D721Med (cell line): ENCODE results near the gene EPB41L3.
A peak's percentile ranks its signal among the peaks of the same experiment; 100 is the strongest.

Source experiments
- DNase-seq: peaks from one replicate; pipeline ENCODE4 v3.0.0; 2011; ENCODE audit warnings: low spot score; ENCODE audit not compliant: insufficient read length
- FAIRE-seq: peaks from 2 replicates; lab custom pipeline; 2011; peaks lifted over from hg19 to GRCh38; lab: Jason Lieb, UNC
- TF ChIP-seq, protein P1 (sequence below): IDR thresholded peaks from 2 replicates; pipeline ENCODE4 v1.5.1; 2012; ENCODE audit warnings: mild to moderate bottlenecking, control low read depth; ENCODE audit not compliant: insufficient read depth; ENCODE audit errors: missing control alignments

Gene EPB41L3

DNA sequence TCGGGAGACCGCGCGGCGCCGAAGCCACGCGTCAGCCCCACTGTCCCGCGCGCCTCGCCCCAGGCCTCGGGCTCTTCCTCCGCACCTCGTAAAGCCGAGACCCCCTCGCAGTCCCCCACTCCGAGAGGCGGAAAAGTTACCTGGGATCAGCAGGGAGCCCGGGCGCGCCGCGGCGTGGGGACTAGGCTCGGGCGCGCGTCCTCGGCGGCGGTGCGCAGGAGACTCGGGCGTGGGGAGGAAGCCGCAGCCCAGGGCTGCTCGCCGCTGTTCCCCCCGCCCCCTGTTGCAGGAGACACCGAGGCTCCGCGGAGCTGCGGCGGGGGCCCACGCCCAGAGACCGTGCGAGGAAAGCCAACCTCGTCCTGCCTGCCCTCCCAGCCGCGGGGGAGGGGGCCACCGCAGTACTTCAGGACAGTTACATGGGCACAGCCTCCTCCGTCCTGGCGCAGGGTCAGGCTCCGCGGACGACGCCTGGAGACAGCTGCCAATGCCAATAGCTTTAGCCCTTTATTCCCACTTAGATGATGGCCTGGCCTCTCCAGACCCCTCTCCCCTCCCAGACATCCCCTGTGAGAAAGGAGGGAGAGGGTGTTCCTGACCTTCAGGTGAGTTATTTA lies at the start of gene EPB41L3:
Gene EPB41L3 (minus strand): TSS at position 225 of the 617 bp plus-strand sequence. CDS start 54,814 bp downstream, outside the sequence.
- peak; percentile 38 for DNase-seq

DNA sequence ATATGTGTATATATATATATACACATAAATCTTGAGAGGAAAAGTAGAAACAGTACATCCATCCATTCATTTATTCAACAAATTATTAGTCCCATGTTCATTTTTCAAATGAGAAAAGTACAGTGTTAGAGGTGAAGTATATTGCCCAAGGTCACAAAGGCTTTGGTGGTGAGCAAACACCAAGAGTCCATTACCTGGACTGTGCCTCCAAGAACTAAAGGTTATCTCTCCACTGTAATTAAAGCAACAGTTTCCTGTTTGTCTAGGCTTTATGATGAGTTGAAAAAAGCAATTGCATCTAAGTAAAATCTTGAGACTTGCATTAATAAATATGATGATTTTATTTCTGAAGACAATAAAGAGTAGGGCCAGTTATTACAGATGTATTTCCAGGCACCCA lies 44.7 kb upstream of the EPB41L3 start:
- no peak for DNase-seq
- no peak for FAIRE-seq
- TF ChIP-seq, protein P1, sequence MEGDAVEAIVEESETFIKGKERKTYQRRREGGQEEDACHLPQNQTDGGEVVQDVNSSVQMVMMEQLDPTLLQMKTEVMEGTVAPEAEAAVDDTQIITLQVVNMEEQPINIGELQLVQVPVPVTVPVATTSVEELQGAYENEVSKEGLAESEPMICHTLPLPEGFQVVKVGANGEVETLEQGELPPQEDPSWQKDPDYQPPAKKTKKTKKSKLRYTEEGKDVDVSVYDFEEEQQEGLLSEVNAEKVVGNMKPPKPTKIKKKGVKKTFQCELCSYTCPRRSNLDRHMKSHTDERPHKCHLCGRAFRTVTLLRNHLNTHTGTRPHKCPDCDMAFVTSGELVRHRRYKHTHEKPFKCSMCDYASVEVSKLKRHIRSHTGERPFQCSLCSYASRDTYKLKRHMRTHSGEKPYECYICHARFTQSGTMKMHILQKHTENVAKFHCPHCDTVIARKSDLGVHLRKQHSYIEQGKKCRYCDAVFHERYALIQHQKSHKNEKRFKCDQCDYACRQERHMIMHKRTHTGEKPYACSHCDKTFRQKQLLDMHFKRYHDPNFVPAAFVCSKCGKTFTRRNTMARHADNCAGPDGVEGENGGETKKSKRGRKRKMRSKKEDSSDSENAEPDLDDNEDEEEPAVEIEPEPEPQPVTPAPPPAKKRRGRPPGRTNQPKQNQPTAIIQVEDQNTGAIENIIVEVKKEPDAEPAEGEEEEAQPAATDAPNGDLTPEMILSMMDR = no peak

More for the DNA sequence above, at the start of gene EPB41L3:
- FAIRE-seq = no peak
- TF ChIP-seq, protein P1 = no peak

DNA sequence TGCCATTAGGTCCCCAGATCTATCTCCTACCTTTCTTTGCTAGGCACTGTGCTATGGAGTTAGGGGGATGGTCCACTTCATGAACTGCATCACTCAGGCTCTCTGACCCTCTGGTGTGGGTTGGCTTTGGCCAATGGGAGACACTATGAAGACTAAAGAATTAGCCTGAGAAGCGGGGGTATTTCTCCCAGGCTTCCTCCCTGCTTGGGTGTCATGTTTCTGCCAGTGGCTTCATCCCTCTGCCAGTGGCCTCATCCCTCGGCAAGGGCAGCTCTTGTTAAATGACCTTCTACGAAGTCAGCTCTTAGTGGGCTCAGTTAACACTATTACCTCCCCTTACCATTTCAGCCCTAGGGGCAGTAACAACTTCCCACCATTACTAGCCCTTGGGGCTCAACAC lies 41.9 kb upstream of the EPB41L3 start:
- TF ChIP-seq, protein P1 = no peak
- no peak for FAIRE-seq
- DNase-seq = no peak

DNA sequence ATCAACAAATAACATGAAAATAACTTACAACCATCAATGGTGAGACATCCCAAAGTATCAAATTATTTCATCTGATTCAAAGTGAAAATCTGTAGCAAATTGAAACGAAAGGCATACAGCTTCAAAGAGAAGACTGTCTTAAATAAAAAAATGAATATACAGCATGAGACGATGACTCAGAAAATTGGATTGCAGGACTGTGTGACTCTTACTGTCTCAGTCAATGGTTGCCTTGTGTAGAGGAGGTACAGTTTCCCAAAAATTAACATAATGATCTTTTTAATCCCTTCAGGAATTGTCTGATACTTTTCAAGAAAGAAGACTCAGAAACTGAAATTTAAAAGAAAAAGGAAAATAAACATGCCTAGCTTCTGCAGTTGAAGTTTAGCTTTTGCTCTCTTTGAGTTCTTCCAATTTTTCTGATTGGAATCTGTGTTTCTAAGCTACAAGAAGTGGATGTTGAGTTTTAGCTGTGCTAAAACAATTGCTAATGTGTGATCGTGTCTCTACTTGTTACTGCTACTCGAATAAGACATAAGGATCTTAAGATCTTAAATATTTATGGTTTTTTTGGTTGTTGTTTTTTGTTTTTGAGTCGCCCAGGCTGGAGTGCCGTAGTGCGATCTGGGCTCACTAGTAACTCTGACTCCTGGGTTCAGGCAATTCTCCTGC lies 41.1 kb upstream of the EPB41L3 start:
- FAIRE-seq (no peak), DNase-seq (no peak)
- TF ChIP-seq, protein P1 = no peak

DNA sequence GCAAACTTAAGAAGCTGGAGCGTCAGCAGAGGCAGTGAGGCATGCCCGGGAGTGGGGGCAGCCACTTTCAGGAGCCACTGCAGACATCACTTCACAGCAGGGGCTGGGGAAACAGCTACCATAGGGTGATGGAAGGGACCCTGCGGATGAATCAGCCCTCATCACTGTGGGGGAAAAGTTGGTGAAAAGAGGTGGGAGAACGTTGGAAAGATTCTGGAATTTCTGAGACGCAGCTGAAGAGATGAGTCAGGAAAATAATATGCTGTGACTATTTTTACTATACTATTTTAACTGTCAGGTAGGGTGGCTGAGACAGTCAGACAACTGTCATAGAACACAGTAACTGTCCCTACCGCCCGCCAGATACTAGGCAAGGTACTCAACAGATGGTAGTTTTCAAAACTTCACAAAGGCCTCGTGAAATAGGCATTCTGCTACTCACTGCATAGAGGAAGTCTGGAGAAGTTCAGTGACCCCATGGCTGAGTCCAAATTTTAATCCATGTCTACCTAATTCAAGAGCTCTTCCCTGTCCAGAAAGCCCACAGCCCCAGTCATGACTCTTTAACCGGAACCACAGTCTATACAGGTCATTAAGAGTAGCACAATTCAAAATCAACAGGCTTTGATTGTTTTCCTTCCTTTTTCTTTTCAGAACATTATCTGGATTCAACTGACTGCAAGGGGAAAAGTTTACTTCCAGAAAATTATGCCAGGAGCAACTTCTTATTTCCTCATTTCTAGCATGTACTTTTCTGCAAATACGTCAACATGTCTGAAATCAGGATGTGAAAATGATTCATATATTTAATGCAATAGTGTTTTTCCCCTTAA lies 39.3 kb upstream of the EPB41L3 start:
- FAIRE-seq = no peak
- no peak for DNase-seq
- TF ChIP-seq, protein P1 = no peak

DNA sequence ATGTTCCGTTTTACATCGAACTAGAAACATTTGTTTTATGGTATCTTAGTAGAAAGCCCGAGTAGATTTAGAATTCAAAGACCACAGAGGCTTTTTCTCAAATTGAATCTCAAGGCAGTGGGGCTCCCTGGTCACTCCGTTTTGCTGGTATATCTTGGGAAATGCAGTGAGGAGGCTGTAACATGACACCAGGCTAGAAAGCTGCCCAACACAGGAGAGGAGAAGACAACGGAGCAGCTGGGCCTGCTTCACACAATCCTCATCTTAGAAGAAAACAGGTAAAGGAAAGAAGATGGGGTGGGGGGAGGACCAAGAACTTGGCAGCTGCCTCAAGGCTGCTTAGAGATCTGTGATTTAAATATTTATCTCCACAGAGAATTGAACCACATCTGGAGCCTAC lies 38.3 kb upstream of the EPB41L3 start:
- TF ChIP-seq, protein P1 = no peak
- DNase-seq (no peak), FAIRE-seq (no peak)
